GM12878 (cell line): ENCODE measurements around the gene RDM1. TPM values are rescaled to one million over a fixed set of nuclear protein-coding genes. Genes with fewer than 3 reads are reported as not detected.

Source experiments
- ATAC-seq: fragments of 200-7000 bp; cut with Tn5 transposase; 3 replicates; pipeline ENCODE4 v1.9.1; 2020; ENCODE audit warnings: mild to moderate bottlenecking, moderate library complexity
- BruUV-seq: library from RNA; stranded (reverse); fragments of 400-500 nt; replicated peaks from 2 replicates; lab custom pipeline; 2021; lab: Mats Ljungman, UMichigan
- CTCF ChIA-PET: fragments of 300-600 bp; sonication (Branson Sonifier 250); formaldehyde crosslinking; extraction: SDS; loops from one replicate; lab custom pipeline; 2021; ENCODE audit warnings: inconsistent platforms; lab: Yijun Ruan, JAX
- POLR2A ChIA-PET: fragments of 350-600 bp; formaldehyde crosslinking; extraction: SDS; loops from one replicate; lab custom pipeline; 2021; ENCODE audit warnings: inconsistent platforms; lab: Charles Lee
- RAD21 ChIA-PET: fragments of 300-600 bp; sonication (Branson Sonifier 250); formaldehyde crosslinking; loops from one replicate; lab custom pipeline; 2023; ENCODE audit warnings: antibody characterized with exemption; ENCODE audit not compliant: unreplicated experiment; lab: Charles Lee
- SMC1A ChIA-PET: fragments of 300-600 bp; sonication (Branson Sonifier 250); formaldehyde crosslinking; loops from one replicate; lab custom pipeline; 2023; ENCODE audit not compliant: unreplicated experiment, uncharacterized antibody; lab: Charles Lee
- DNase-seq: peaks from one replicate; pipeline ENCODE4 v3.0.0-alpha.2; 2011; ENCODE audit warnings: low read depth, low spot score
- FAIRE-seq: peaks from 3 replicates; lab custom pipeline; 2011; peaks lifted over from hg19 to GRCh38; lab: Jason Lieb, UNC
- H2AFZ ChIP-seq: 2 replicates; pipeline ENCODE4 v1.6.0; 2011; ENCODE audit warnings: low read depth, low read length, control low read depth; ENCODE audit not compliant: control insufficient read depth
- H3K27ac ChIP-seq: 2 replicates; pipeline ENCODE4 v1.5.1; 2011; ENCODE audit warnings: control low read depth; ENCODE audit not compliant: control insufficient read depth, insufficient read depth
- H3K27me3 ChIP-seq, 2 experiments: replicated peaks in 1 of 2; 2 replicates each; pipeline versions ENCODE4 v1.6.0 to v1.6.1; 2011; ENCODE audit warnings: low read length in 1 of 2; ENCODE audit not compliant: control insufficient read depth in 2 of 2, insufficient read depth in 2 of 2
- H3K36me3 ChIP-seq, 2 experiments: 2 replicates each; pipeline ENCODE4 v1.5.1; 2011; ENCODE audit warnings: low read length in 1 of 2; ENCODE audit not compliant: control insufficient read depth in 2 of 2, insufficient read depth in 2 of 2
- H3K4me1 ChIP-seq: 2 replicates; pipeline ENCODE4 v1.6.1; 2011; ENCODE audit warnings: mild to moderate bottlenecking, low read length, moderate library complexity, mixed read lengths; ENCODE audit not compliant: control insufficient read depth, insufficient read depth
- H3K4me2 ChIP-seq: 2 replicates; pipeline ENCODE4 v1.6.0; 2011; ENCODE audit warnings: control low read depth; ENCODE audit not compliant: control insufficient read depth, insufficient read depth
- H3K4me3 ChIP-seq: fragments of 200-600 bp; sonication (generic); 2 replicates; pipeline ENCODE4 v1.5.1; 2016
- H3K79me2 ChIP-seq: 2 replicates; pipeline ENCODE4 v1.6.0; 2011; ENCODE audit warnings: low read length; ENCODE audit not compliant: control insufficient read depth, insufficient read depth
- H3K9ac ChIP-seq: 2 replicates; pipeline ENCODE4 v1.8.0; 2011; ENCODE audit warnings: low read length, control low read depth, mixed read lengths; ENCODE audit not compliant: control insufficient read depth, insufficient read depth
- H3K9me3 ChIP-seq: replicated peaks from 3 replicates; pipeline ENCODE4 v1.5.1; 2011; ENCODE audit warnings: mild to moderate bottlenecking, low read length; ENCODE audit not compliant: control insufficient read depth, insufficient read depth
- H4K20me1 ChIP-seq: 2 replicates; pipeline ENCODE4 v1.6.0; 2011; ENCODE audit not compliant: control insufficient read depth, insufficient read depth
- BMI1 ChIP-seq: fragments of 450-650 bp; IDR thresholded peaks from 2 replicates; pipeline ENCODE4 v1.6.1; 2016; ENCODE audit warnings: mild to moderate bottlenecking, moderate library complexity, borderline replicate concordance
- CREB1 ChIP-seq: IDR thresholded peaks from 2 replicates; pipeline ENCODE4 v1.6.1; 2012; ENCODE audit warnings: low read depth, mild to moderate bottlenecking, inconsistent platforms
- FOXK2 ChIP-seq: fragments of 450-650 bp; IDR thresholded peaks from 2 replicates; pipeline ENCODE4 v1.6.1; 2017; ENCODE audit warnings: mild to moderate bottlenecking, moderate library complexity
- GATAD2B ChIP-seq: fragments of 450-650 bp; conservative IDR thresholded peaks from 2 replicates; pipeline ENCODE4 v1.6.1; 2017; ENCODE audit warnings: low read depth, mild to moderate bottlenecking, moderate library complexity
- HCFC1 ChIP-seq: fragments of 150-350 bp; IDR thresholded peaks from 2 replicates; pipeline ENCODE4 v1.6.1; 2014; ENCODE audit warnings: low read length
- MTA2 ChIP-seq: fragments of 450-650 bp; IDR thresholded peaks from 2 replicates; pipeline ENCODE4 v1.6.1; 2016; ENCODE audit warnings: low read depth, mild to moderate bottlenecking, moderate library complexity
- NFIC ChIP-seq: IDR thresholded peaks from 2 replicates; pipeline ENCODE4 v1.6.1; 2012; ENCODE audit warnings: low read depth, mild to moderate bottlenecking, inconsistent platforms, low read length, moderate library complexity
- PML ChIP-seq: IDR thresholded peaks from 2 replicates; pipeline ENCODE4 v1.6.1; 2012; ENCODE audit warnings: low read length, inconsistent platforms
- RBBP5 ChIP-seq: fragments of 200-600 bp; sonication (generic); conservative IDR thresholded peaks from 2 replicates; pipeline ENCODE4 v1.6.1; 2016
- RCOR1 ChIP-seq: conservative IDR thresholded peaks from 2 replicates; pipeline ENCODE4 v1.6.1; 2012; ENCODE audit warnings: low read depth, low read length, improper control_type of control experiment
- RELA ChIP-seq: fragments of 450-650 bp; IDR thresholded peaks from 2 replicates; pipeline ENCODE4 v1.8.0; 2014; ENCODE audit warnings: borderline replicate concordance; ENCODE audit not compliant: partially characterized antibody
- SPI1 ChIP-seq: IDR thresholded peaks from 2 replicates; pipeline ENCODE4 v1.6.1; 2011; ENCODE audit warnings: low read depth, mild to moderate bottlenecking, low read length, moderate library complexity, borderline replicate concordance; ENCODE audit not compliant: insufficient read depth
- TBL1XR1 ChIP-seq: IDR thresholded peaks from 2 replicates; pipeline ENCODE4 v1.6.1; 2012; ENCODE audit warnings: low read depth, low read length, improper control_type of control experiment
- ZNF217 ChIP-seq: fragments of 450-650 bp; IDR thresholded peaks from 2 replicates; pipeline ENCODE4 v1.6.1; 2017; ENCODE audit warnings: antibody characterized with exemption, mild to moderate bottlenecking
- ZNF384 ChIP-seq: IDR thresholded peaks from 2 replicates; pipeline ENCODE4 v1.6.1; 2012; ENCODE audit warnings: low read depth, mild to moderate bottlenecking, low read length, improper control_type of control experiment, borderline replicate concordance
- ZNF622 ChIP-seq: fragments of 450-650 bp; IDR thresholded peaks from 2 replicates; pipeline ENCODE4 v1.6.1; 2017; ENCODE audit warnings: mild to moderate bottlenecking, inconsistent platforms
- WGBS: methylation state at CpG from one replicate; pipeline ENCODE4 v1.1.6; 2016; ENCODE audit warnings: low lambda C conversion rate; ENCODE audit not compliant: insufficient replicate concordance, insufficient coverage; ENCODE audit errors: missing lambda C conversion rate; 5-methylcytosine and 5-hydroxymethylcytosine counted together
- in situ Hi-C: fragments of 300-500 bp; cut with MboI; formaldehyde crosslinking; loops from 9 replicates; pipeline ENCODE4 v1.14.3; 2018; ENCODE audit warnings: mixed read lengths
- intact Hi-C: fragments of 100-400 bp; cut with micrococcal nuclease; formaldehyde crosslinking; loops from one replicate; pipeline ENCODE4 v1.14.2; 2022; ENCODE audit not compliant: unreplicated experiment
- polyA plus RNA-seq, 11 experiments: library from polyadenylated mRNA; depleted of rRNA in 4 of 11; unstranded in 6 of 11; stranded (reverse) in 5 of 11; fragments of >200 nt; fragmentation: Nextera tagmentation in 4 of 11; fragmentation: Illumina TruSeq in 1 of 11; extraction: Ambion mirVana in 4 of 11; extraction: Trizol in 1 of 11; gene quantifications; 1 replicate in 1 of 11; 2 replicates in 10 of 11; pipeline versions ENCODE4 v1.2.1 to v1.2.3, GENCODE V29; 2011 to 2016; ENCODE audit warnings: inconsistent platforms in 2 of 11, missing spikeins in 2 of 11, low read depth in 1 of 11
- total RNA-seq, 4 experiments: library from RNA; depleted of rRNA in 3 of 4; stranded (reverse); fragments of >200 nt in 3 of 4; fragmentation: Illumina TruSeq in 1 of 4; extraction: Trizol in 1 of 4; gene quantifications; 2 replicates each; pipeline versions ENCODE4 v1.2.1 to v1.2.3, GENCODE V29; 2013 to 2021
- TF ChIP-seq, protein P1 (sequence below): fragments of 450-650 bp; formaldehyde crosslinking; IDR thresholded peaks from 2 replicates; pipeline ENCODE4 v1.5.0; 2022; ENCODE audit warnings: mild to moderate bottlenecking, missing genetic modification characterization
- TF ChIP-seq, protein P2 (sequence below): fragments of 450-650 bp; IDR thresholded peaks from 2 replicates; pipeline ENCODE4 v1.6.1; 2017; ENCODE audit warnings: mild to moderate bottlenecking
- TF ChIP-seq, protein P3 (sequence below), 3 experiments: IDR thresholded peaks in 2 of 3; conservative IDR thresholded peaks in 1 of 3; 2 replicates each; pipeline ENCODE4 v1.5.1; 2011; ENCODE audit warnings: low read depth in 3 of 3, low read length in 3 of 3, mild to moderate bottlenecking in 3 of 3, control low read depth in 2 of 3, moderate library complexity in 2 of 3, inconsistent platforms in 1 of 3, mixed read lengths in 1 of 3; ENCODE audit not compliant: control insufficient read depth in 2 of 3, insufficient read depth in 1 of 3; ENCODE audit errors: extremely low read depth in 1 of 3

RDM1 gene
- total and polyA plus RNA-seq, 10 of the 15 experiments (the other 5 are each of a cell fraction or from before 2014, with no cell fraction given): 5.7 to 18.4 (median 10.7) TPM

DNA sequence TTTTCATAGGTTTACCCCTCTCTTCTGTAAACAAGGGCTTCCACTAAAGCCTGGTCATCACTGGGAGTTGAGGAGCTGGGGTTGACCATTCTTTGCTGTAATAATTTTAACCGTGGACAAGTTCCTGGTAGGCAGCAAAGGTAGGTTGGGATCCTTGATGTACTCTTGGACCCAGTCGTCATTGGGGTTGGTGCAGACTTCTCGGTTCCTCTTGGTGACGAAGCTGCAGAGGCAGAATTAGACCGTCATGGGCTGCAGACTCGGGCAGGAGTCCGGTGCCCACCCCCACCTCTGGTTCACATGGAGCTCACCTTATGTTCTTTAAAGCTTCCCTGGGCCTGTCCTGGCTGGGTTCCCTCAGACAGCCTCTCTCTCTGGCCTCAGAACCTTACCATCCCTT, 46.9 kb upstream of the RDM1 start:
- Histone ChIP-seq H3K36me3 (no peaks in the 10 kb centered on the region), H2AFZ (0 out of 2 replicates have a peak overlapping the region, but pooled peaks have one; percentile 15), H3K9ac (no peak overlapping the region), H4K20me1 (no peaks in the 10 kb centered on the region), H3K4me3 (no peak overlapping the region), H3K79me2 (no peaks in the 10 kb centered on the region), H3K4me2 (no peak overlapping the region; the same call in 1 of the 2 replicates), H3K27ac (no peak overlapping the region), H3K4me1 (peaks cover 6% of the 10 kb centered on the region; the same call in 1 of the 2 replicates), H3K9me3 (no peaks in the 10 kb centered on the region; the same call in 1 of the 3 replicates), H3K27me3 (no peaks in the 10 kb centered on the region)
- SMC1A ChIA-PET: interaction anchor here (0.7 to 17.2 kb wide), 23 partner anchors 8 to 172 kb away, joined by 3 to 485 read pairs (median 4); partner anchors contain the start of genes CCL14, CCL3 and CCL4
- intact Hi-C loops (loop anchor here (2.0 kb wide), 1 partner anchor 95 kb away; no protein-coding TSS in a partner anchor), in situ Hi-C loops (no loop called here)
- ATAC-seq (peak; percentile 87), FAIRE-seq (no peak), DNase-seq (no peak)
- CTCF ChIA-PET: interaction anchor here (0.9 to 19.0 kb wide), 11 partner anchors 8 to 170 kb away, joined by 3 to 622 read pairs (median 5); partner anchors contain the start of gene CCL3
- POLR2A ChIA-PET: interaction anchor here (1.2 to 1.3 kb wide), 2 partner anchors 95 to 173 kb away, joined by 3 to 5 read pairs; no protein-coding TSS in a partner anchor
- BruUV-seq: no TSS peak
- 14% methylated on average over 7 of the region's 7 CpGs for WGBS
- RAD21 ChIA-PET: interaction anchor here (1.1 to 17.2 kb wide), 8 partner anchors 8 to 171 kb away, joined by 4 to 342 read pairs (median 10); partner anchors contain the start of gene CCL3
- TF ChIP-seq, protein P1, sequence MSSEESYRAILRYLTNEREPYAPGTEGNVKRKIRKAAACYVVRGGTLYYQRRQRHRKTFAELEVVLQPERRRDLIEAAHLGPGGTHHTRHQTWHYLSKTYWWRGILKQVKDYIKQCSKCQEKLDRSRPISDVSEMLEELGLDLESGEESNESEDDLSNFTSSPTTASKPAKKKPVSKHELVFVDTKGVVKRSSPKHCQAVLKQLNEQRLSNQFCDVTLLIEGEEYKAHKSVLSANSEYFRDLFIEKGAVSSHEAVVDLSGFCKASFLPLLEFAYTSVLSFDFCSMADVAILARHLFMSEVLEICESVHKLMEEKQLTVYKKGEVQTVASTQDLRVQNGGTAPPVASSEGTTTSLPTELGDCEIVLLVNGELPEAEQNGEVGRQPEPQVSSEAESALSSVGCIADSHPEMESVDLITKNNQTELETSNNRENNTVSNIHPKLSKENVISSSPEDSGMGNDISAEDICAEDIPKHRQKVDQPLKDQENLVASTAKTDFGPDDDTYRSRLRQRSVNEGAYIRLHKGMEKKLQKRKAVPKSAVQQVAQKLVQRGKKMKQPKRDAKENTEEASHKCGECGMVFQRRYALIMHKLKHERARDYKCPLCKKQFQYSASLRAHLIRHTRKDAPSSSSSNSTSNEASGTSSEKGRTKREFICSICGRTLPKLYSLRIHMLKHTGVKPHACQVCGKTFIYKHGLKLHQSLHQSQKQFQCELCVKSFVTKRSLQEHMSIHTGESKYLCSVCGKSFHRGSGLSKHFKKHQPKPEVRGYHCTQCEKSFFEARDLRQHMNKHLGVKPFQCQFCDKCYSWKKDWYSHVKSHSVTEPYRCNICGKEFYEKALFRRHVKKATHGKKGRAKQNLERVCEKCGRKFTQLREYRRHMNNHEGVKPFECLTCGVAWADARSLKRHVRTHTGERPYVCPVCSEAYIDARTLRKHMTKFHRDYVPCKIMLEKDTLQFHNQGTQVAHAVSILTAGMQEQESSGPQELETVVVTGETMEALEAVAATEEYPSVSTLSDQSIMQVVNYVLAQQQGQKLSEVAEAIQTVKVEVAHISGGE (CRISPR knock-in tag): no peak
- no peak for TF ChIP-seq TBL1XR1
- no peak for TF ChIP-seq RELA
- no peak for TF ChIP-seq PML
- no peak for TF ChIP-seq GATAD2B
- TF ChIP-seq HCFC1: no peak
- no peak for TF ChIP-seq CREB1
- TF ChIP-seq ZNF622: no peak
- TF ChIP-seq ZNF384: no peak
- TF ChIP-seq, protein P2, sequence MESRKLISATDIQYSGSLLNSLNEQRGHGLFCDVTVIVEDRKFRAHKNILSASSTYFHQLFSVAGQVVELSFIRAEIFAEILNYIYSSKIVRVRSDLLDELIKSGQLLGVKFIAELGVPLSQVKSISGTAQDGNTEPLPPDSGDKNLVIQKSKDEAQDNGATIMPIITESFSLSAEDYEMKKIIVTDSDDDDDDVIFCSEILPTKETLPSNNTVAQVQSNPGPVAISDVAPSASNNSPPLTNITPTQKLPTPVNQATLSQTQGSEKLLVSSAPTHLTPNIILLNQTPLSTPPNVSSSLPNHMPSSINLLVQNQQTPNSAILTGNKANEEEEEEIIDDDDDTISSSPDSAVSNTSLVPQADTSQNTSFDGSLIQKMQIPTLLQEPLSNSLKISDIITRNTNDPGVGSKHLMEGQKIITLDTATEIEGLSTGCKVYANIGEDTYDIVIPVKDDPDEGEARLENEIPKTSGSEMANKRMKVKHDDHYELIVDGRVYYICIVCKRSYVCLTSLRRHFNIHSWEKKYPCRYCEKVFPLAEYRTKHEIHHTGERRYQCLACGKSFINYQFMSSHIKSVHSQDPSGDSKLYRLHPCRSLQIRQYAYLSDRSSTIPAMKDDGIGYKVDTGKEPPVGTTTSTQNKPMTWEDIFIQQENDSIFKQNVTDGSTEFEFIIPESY: no peak
- no peak for TF ChIP-seq RBBP5
- TF ChIP-seq, protein P3, sequence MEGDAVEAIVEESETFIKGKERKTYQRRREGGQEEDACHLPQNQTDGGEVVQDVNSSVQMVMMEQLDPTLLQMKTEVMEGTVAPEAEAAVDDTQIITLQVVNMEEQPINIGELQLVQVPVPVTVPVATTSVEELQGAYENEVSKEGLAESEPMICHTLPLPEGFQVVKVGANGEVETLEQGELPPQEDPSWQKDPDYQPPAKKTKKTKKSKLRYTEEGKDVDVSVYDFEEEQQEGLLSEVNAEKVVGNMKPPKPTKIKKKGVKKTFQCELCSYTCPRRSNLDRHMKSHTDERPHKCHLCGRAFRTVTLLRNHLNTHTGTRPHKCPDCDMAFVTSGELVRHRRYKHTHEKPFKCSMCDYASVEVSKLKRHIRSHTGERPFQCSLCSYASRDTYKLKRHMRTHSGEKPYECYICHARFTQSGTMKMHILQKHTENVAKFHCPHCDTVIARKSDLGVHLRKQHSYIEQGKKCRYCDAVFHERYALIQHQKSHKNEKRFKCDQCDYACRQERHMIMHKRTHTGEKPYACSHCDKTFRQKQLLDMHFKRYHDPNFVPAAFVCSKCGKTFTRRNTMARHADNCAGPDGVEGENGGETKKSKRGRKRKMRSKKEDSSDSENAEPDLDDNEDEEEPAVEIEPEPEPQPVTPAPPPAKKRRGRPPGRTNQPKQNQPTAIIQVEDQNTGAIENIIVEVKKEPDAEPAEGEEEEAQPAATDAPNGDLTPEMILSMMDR (IDR thresholded peaks at IDR 0.05 in 2 of 3, conservative IDR thresholded peaks at IDR 0.05 in 1 of 3; ENCODE audit: control insufficient read depth in 2 of 3, extremely low read depth in 1 of 3, insufficient read depth in 1 of 3, low read depth in 3 of 3, low read length in 3 of 3): no peak
- no peak for TF ChIP-seq BMI1
- TF ChIP-seq MTA2: peak; percentile 68; the same call in 1 of the 2 replicates
- no peak for TF ChIP-seq NFIC
- TF ChIP-seq ZNF217: no peak
- no peak for TF ChIP-seq FOXK2
- no peak for TF ChIP-seq RCOR1
- peak; percentile 88 for TF ChIP-seq SPI1
